Neural progenitor cell (in vitro differentiated cells): ENCODE data around the gene CBL.

Source experiments
- CTCF ChIP-seq: fragments of 200-600 bp; sonication (generic); IDR thresholded peaks from 2 replicates; pipeline ENCODE4 v1.5.1; 2017; ENCODE audit warnings: antibody characterized with exemption, mild to moderate bottlenecking
- EZH2 ChIP-seq: fragments of 200-600 bp; sonication (generic); IDR thresholded peaks from 2 replicates; pipeline ENCODE4 v1.6.1; 2017; ENCODE audit warnings: antibody characterized with exemption, mild to moderate bottlenecking, moderate library complexity

- TF ChIP-seq CTCF (no peak), EZH2 (no peak)
Measured at GRCh38 chr11:119188887-119189286, 17.3 kb upstream of the CBL start.
